Eye (tissue), 1 donor: Measurements from ENCODE around the gene ZP2.
"Not testable (repeated sequence)": the region's sequence is repeated elsewhere in the genome, so short reads cannot be mapped to it uniquely, and the experiment has no call there.

Experiments used
- DNase-seq: peaks from one replicate; pipeline ENCODE4 v3.0.0-alpha.2; 2015

ZP2 gene

GRCh38 chr16:21211486-21211885 is at the start of gene ZP2:
TSS of gene ZP2 (minus strand) at chr16:21211574. CDS start at chr16:21211547, 27 bp downstream.
- no peak for DNase-seq

- DNase-seq = no peak
These were observed 45.9 kb upstream of the ZP2 start for GRCh38 chr16:21257284-21257683.

GRCh38 chr16:21256636-21257035 is 45.3 kb upstream of the ZP2 start:
- DNase-seq = no peak

- no peak for DNase-seq
These were observed 42.1 kb upstream of the ZP2 start for GRCh38 chr16:21253470-21253869.

GRCh38 chr16:21250072-21250923 is 38.9 kb upstream of the ZP2 start:
- DNase-seq = no peak

- DNase-seq = not testable (repeated sequence)
These were observed 36.8 kb upstream of the ZP2 start for GRCh38 chr16:21248179-21248578.

- DNase-seq = peak; percentile 32
These were observed 33.3 kb upstream of the ZP2 start for GRCh38 chr16:21244518-21245215.

- no peak for DNase-seq
These were observed 31.4 kb upstream of the ZP2 start for GRCh38 chr16:21242756-21243155.

GRCh38 chr16:21239646-21240045 is 28.3 kb upstream of the ZP2 start:
- DNase-seq = no peak

GRCh38 chr16:21236831-21237230 is 25.5 kb upstream of the ZP2 start:
- DNase-seq = no peak

- DNase-seq = no peak
These were observed 23.8 kb upstream of the ZP2 start for GRCh38 chr16:21235199-21235585.

- no peak for DNase-seq
These were observed 22.3 kb upstream of the ZP2 start, which contains the start of gene ANKS4B for GRCh38 chr16:21233521-21234150. TSS of gene ANKS4B (plus strand) at chr16:21233699. CDS start at chr16:21233738, 39 bp downstream.

- no peak for DNase-seq
These were observed 21.7 kb upstream of the ZP2 start for GRCh38 chr16:21233045-21233520.

GRCh38 chr16:21228361-21228872 is 17.0 kb upstream of the ZP2 start:
- no peak for DNase-seq

GRCh38 chr16:21227866-21228265 is 16.5 kb upstream of the ZP2 start:
- DNase-seq = peak; percentile 74

GRCh38 chr16:21226749-21227148 is 15.4 kb upstream of the ZP2 start:
- peak; percentile 53 for DNase-seq

- DNase-seq = no peak
These were observed 13.4 kb upstream of the ZP2 start for GRCh38 chr16:21224800-21225199.

GRCh38 chr16:21223787-21224186 is 12.4 kb upstream of the ZP2 start:
- no peak for DNase-seq

- DNase-seq = no peak
These were observed 11.3 kb upstream of the ZP2 start for GRCh38 chr16:21222495-21223337.

- DNase-seq = no peak
These were observed 8.2 kb upstream of the ZP2 start for GRCh38 chr16:21219551-21219950.

GRCh38 chr16:21218153-21218552 is 6.8 kb upstream of the ZP2 start:
- no peak for DNase-seq

GRCh38 chr16:21217121-21217520 is 5.7 kb upstream of the ZP2 start:
- DNase-seq = no peak
